C4-2B (cell line): ENCODE results near the gene KCNMA1.

Experiments
- ZFX ChIP-seq: fragments of 450-650 bp; IDR thresholded peaks from 2 replicates; pipeline ENCODE4 v1.6.1; 2017
- TF ChIP-seq, protein P1 (sequence below): fragments of 450-650 bp; conservative IDR thresholded peaks from 2 replicates; pipeline ENCODE4 v1.5.1; 2017; ENCODE audit warnings: mild to moderate bottlenecking

DNA sequence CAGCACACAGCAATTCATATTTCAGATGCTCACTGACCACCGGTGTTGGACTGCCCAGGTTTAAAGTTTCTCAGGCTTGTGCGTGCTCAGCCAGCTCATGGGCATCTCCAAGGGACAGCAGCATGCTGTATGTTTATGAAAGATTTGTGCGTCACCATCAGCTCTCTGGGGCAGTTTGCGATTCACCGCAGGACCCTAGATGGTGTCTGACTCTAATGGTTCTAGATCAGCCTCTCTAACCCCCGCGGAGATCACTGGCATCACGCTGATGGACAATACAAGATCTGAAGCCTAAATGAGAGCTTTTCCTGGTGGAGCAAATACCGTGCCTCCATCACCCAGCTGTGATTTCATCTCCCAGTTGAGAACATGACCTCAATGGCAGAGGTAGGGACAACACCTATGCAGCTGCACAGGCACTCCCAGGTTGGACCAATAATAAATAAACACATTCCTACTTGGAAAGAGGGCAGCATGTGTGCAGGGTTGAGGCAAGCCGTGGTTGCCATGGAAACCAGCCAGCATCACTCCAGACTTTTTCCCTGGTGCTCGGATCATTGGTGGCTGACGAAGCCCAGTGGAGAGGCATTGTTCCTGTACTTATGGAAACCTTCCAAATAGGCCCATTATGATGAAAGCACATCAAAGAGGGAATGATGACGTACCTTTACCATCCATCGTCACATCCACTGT, 253.6 kb downstream of the KCNMA1 start:
- TF ChIP-seq, protein P1, sequence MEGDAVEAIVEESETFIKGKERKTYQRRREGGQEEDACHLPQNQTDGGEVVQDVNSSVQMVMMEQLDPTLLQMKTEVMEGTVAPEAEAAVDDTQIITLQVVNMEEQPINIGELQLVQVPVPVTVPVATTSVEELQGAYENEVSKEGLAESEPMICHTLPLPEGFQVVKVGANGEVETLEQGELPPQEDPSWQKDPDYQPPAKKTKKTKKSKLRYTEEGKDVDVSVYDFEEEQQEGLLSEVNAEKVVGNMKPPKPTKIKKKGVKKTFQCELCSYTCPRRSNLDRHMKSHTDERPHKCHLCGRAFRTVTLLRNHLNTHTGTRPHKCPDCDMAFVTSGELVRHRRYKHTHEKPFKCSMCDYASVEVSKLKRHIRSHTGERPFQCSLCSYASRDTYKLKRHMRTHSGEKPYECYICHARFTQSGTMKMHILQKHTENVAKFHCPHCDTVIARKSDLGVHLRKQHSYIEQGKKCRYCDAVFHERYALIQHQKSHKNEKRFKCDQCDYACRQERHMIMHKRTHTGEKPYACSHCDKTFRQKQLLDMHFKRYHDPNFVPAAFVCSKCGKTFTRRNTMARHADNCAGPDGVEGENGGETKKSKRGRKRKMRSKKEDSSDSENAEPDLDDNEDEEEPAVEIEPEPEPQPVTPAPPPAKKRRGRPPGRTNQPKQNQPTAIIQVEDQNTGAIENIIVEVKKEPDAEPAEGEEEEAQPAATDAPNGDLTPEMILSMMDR, result no peak
- no peak for TF ChIP-seq ZFX
